Measurements from ENCODE around the gene COL5A1.

The COL5A1 gene

GRCh38 chr9:134728801-134729495 lies 87.3 kb downstream of the COL5A1 start:
- H3K4me1 Mint-ChIP-seq, result peaks cover 5% of the 10 kb centered on the region
- H3K36me3 Mint-ChIP-seq, result no peaks in the 10 kb centered on the region
- peaks cover 1% of the 10 kb centered on the region for H3K27me3 Mint-ChIP-seq
- no peak overlapping the region for H3K27ac Mint-ChIP-seq
- no peak overlapping the region for H3K4me3 Mint-ChIP-seq
- no peaks in the 10 kb centered on the region for H3K9me3 Mint-ChIP-seq

GRCh38 chr9:134730011-134730760 lies 88.6 kb downstream of the COL5A1 start:
- no peaks in the 10 kb centered on the region for H3K36me3 Mint-ChIP-seq
- no peak overlapping the region for H3K4me3 Mint-ChIP-seq
- peaks cover 5% of the 10 kb centered on the region for H3K4me1 Mint-ChIP-seq
- H3K9me3 Mint-ChIP-seq, result no peaks in the 10 kb centered on the region
- H3K27ac Mint-ChIP-seq, result no peak overlapping the region
- H3K27me3 Mint-ChIP-seq, result peaks cover 1% of the 10 kb centered on the region

GRCh38 chr9:134730761-134731496 lies 89.3 kb downstream of the COL5A1 start:
- no peaks in the 10 kb centered on the region for H3K36me3 Mint-ChIP-seq
- H3K27me3 Mint-ChIP-seq, result no peaks in the 10 kb centered on the region
- H3K4me3 Mint-ChIP-seq, result no peak overlapping the region
- no peak overlapping the region for H3K27ac Mint-ChIP-seq
- no peaks in the 10 kb centered on the region for H3K4me1 Mint-ChIP-seq
- no peaks in the 10 kb centered on the region for H3K9me3 Mint-ChIP-seq

- Mint-ChIP-seq H3K27me3 (no peaks in the 10 kb centered on the region), H3K4me3 (no peak overlapping the region), H3K4me1 (no peaks in the 10 kb centered on the region), H3K27ac (no peak overlapping the region), H3K9me3 (no peaks in the 10 kb centered on the region), H3K36me3 (no peaks in the 10 kb centered on the region)
Observed at GRCh38 chr9:134731497-134732391, 90.1 kb downstream of the COL5A1 start.

GRCh38 chr9:134732392-134733110 lies 90.9 kb downstream of the COL5A1 start:
- no peak overlapping the region for H3K27ac Mint-ChIP-seq
- H3K27me3 Mint-ChIP-seq, result no peaks in the 10 kb centered on the region
- H3K4me1 Mint-ChIP-seq, result no peaks in the 10 kb centered on the region
- no peak overlapping the region for H3K4me3 Mint-ChIP-seq
- H3K9me3 Mint-ChIP-seq, result no peaks in the 10 kb centered on the region
- H3K36me3 Mint-ChIP-seq, result no peaks in the 10 kb centered on the region

GRCh38 chr9:134733480-134734232 lies 92.1 kb downstream of the COL5A1 start:
- H3K36me3 Mint-ChIP-seq, result no peaks in the 10 kb centered on the region
- no peak overlapping the region for H3K4me3 Mint-ChIP-seq
- no peaks in the 10 kb centered on the region for H3K27me3 Mint-ChIP-seq
- no peak overlapping the region for H3K27ac Mint-ChIP-seq
- H3K9me3 Mint-ChIP-seq, result no peaks in the 10 kb centered on the region
- H3K4me1 Mint-ChIP-seq, result no peaks in the 10 kb centered on the region

- Mint-ChIP-seq H3K27me3 (no peaks in the 10 kb centered on the region), H3K4me1 (no peaks in the 10 kb centered on the region), H3K9me3 (no peaks in the 10 kb centered on the region), H3K27ac (no peak overlapping the region), H3K36me3 (no peaks in the 10 kb centered on the region), H3K4me3 (no peak overlapping the region)
Observed at GRCh38 chr9:134734270-134734669, 92.7 kb downstream of the COL5A1 start.

GRCh38 chr9:134735441-134736175 lies 94.0 kb downstream of the COL5A1 start:
- Mint-ChIP-seq H3K9me3 (no peaks in the 10 kb centered on the region), H3K27ac (no peak overlapping the region), H3K4me3 (no peak overlapping the region), H3K36me3 (no peaks in the 10 kb centered on the region), H3K27me3 (no peaks in the 10 kb centered on the region), H3K4me1 (no peaks in the 10 kb centered on the region)

GRCh38 chr9:134736791-134737497 lies 95.3 kb downstream of the COL5A1 start:
- Mint-ChIP-seq H3K36me3 (no peaks in the 10 kb centered on the region), H3K27me3 (no peaks in the 10 kb centered on the region), H3K4me3 (no peak overlapping the region), H3K27ac (peak overlapping the region; percentile 26), H3K4me1 (no peaks in the 10 kb centered on the region), H3K9me3 (no peaks in the 10 kb centered on the region)

GRCh38 chr9:134737842-134738580 lies 96.4 kb downstream of the COL5A1 start:
- Mint-ChIP-seq H3K4me3 (no peak overlapping the region), H3K27ac (no peak overlapping the region), H3K9me3 (no peaks in the 10 kb centered on the region)

GRCh38 chr9:134738869-134739659 lies 97.5 kb downstream of the COL5A1 start:
- H3K9me3 Mint-ChIP-seq, result no peaks in the 10 kb centered on the region
- H3K36me3 Mint-ChIP-seq, result no peaks in the 10 kb centered on the region
- peak overlapping the region; percentile 2 for H3K27ac Mint-ChIP-seq
- no peaks in the 10 kb centered on the region for H3K27me3 Mint-ChIP-seq
- no peaks in the 10 kb centered on the region for H3K4me1 Mint-ChIP-seq
- H3K4me3 Mint-ChIP-seq, result no peak overlapping the region

More at GRCh38 chr9:134737842-134738580, 96.4 kb downstream of the COL5A1 start:
- Mint-ChIP-seq H3K36me3 (no peaks in the 10 kb centered on the region), H3K27me3 (no peaks in the 10 kb centered on the region), H3K4me1 (no peaks in the 10 kb centered on the region)

- Mint-ChIP-seq H3K27ac (no peak overlapping the region), H3K9me3 (no peaks in the 10 kb centered on the region), H3K4me1 (no peaks in the 10 kb centered on the region), H3K4me3 (no peak overlapping the region), H3K27me3 (no peaks in the 10 kb centered on the region), H3K36me3 (no peaks in the 10 kb centered on the region)
Observed at GRCh38 chr9:134739660-134739968, 98.0 kb downstream of the COL5A1 start.

Measured in activated naive CD4-positive, alpha-beta T cell treated with anti-CD3 and anti-CD28 coated beads, Interleukin-2, amount 50 U/mL, for 24 hours (primary cell).